D721Med (cell line): ENCODE data around the gene ARHGEF7.

Source experiments
- DNase-seq: peaks from one replicate; pipeline ENCODE4 v3.0.0; 2011; ENCODE audit warnings: low spot score; ENCODE audit not compliant: insufficient read length
- FAIRE-seq: peaks from 2 replicates; lab custom pipeline; 2011; peaks lifted over from hg19 to GRCh38; lab: Jason Lieb, UNC
- TF ChIP-seq, protein P1 (sequence below): IDR thresholded peaks from 2 replicates; pipeline ENCODE4 v1.5.1; 2012; ENCODE audit warnings: mild to moderate bottlenecking, control low read depth; ENCODE audit not compliant: insufficient read depth; ENCODE audit errors: missing control alignments

ARHGEF7 gene

GRCh38 chr13:111118898-111119607, 3.9 kb downstream of the ARHGEF7 start:
- no peak for DNase-seq
- FAIRE-seq, result no peak
- TF ChIP-seq, protein P1, sequence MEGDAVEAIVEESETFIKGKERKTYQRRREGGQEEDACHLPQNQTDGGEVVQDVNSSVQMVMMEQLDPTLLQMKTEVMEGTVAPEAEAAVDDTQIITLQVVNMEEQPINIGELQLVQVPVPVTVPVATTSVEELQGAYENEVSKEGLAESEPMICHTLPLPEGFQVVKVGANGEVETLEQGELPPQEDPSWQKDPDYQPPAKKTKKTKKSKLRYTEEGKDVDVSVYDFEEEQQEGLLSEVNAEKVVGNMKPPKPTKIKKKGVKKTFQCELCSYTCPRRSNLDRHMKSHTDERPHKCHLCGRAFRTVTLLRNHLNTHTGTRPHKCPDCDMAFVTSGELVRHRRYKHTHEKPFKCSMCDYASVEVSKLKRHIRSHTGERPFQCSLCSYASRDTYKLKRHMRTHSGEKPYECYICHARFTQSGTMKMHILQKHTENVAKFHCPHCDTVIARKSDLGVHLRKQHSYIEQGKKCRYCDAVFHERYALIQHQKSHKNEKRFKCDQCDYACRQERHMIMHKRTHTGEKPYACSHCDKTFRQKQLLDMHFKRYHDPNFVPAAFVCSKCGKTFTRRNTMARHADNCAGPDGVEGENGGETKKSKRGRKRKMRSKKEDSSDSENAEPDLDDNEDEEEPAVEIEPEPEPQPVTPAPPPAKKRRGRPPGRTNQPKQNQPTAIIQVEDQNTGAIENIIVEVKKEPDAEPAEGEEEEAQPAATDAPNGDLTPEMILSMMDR, result no peak

- no peak for DNase-seq
- TF ChIP-seq, protein P1, result no peak
- FAIRE-seq, result no peak
Measured at GRCh38 chr13:111119966-111120365, 4.9 kb downstream of the ARHGEF7 start.

DNA sequence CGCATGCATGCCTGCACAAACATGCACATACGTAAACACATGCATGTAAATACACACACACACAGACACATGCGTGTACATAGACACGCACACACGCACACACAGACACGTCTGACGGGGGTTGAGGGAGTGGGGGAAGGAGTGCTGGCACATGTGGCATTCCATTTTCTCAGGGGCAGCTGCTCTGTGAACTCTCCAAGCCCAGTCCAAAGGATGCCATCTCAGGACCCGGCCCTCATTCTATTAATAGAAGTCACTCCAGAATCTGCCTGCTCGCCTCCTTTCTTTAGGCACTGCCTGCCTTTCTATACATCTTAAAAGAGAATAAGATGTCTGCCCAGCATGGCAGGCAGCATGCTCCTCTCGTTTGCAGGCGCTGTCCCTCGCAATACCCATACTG, 5.3 kb downstream of the ARHGEF7 start:
- FAIRE-seq, result no peak
- no peak for DNase-seq
- TF ChIP-seq, protein P1, result no peak

DNA sequence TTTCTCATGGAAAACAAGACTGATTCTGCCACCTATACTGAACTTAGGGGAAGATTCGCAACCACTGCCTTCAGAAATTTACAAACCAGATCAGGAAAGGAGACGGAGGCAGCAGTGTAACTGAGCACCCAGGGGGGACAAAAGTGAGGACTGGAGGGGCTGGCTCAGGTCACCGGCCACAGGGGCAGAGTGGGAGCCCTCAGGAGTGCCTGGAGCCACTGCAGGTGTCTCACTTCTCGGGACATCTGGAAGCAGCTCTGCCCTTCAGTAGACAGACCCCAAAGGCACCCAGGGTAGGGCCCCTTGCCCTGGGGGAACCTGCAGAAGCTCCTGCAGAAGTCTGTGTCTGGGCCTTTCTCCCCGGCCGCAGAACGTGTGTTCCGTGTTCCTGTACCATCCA, 5.8 kb downstream of the ARHGEF7 start:
- TF ChIP-seq, protein P1, result no peak
- no peak for FAIRE-seq

GRCh38 chr13:111121506-111121905, 6.4 kb downstream of the ARHGEF7 start:
- no peak for FAIRE-seq
- TF ChIP-seq, protein P1, result no peak
- no peak for DNase-seq

More for the DNA sequence above, 5.8 kb downstream of the ARHGEF7 start:
- no peak for DNase-seq

DNA sequence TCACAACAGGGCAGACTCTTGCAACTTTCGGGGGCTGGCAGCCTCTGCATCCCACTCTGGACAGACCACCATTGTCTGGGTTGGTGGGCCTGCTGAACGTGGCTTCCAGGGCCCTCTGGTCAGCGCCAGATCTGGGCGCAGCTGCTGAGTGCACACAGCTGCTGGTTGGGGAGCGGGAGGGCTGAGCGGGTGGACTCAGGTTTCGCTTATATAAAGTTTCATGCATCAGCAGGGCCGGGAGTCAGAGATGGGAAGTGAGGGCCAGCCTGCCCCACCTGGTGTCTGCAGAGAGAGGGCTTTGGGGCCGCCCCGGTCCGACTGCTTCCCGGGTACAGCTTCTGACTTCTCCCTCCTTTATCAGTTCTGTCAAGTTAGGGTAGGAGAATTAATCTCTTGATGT, 6.9 kb downstream of the ARHGEF7 start:
- TF ChIP-seq, protein P1, result no peak
- DNase-seq (no peak), FAIRE-seq (no peak)

DNA sequence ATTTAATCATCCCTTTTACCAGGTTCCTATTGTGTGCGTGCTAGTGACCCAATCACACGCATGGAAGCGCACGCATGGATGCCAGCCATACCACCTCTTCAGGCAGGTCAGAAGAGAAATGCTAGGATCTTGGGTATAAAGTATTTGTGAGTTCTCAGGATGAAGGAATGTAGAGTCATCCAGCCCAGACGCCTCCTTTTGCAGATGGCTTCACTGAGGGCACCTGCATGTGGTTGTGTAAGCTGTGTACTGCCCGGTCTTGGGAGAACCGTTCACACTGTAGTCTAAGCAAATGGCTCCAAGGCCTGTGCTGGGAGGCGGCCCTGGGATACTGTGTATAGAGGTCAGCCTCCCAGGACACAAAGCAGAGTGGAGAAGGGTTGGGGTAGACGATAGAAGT, 7.5 kb downstream of the ARHGEF7 start:
- DNase-seq (no peak), FAIRE-seq (no peak)
- TF ChIP-seq, protein P1, result no peak
